KOPT-K1 (cell line): ENCODE data around the gene LPA.
"Not testable (repeated sequence)": the region's sequence is repeated elsewhere in the genome, so short reads cannot be mapped to it uniquely, and the experiment has no call there.

Experiments
- H3K27ac ChIP-seq: fragments of 200-600 bp; sonication (generic); 2 replicates; pipeline ENCODE4 v1.5.1; 2016; ENCODE audit warnings: antibody characterized with exemption, mild to moderate bottlenecking, low read depth, low read length; ENCODE audit not compliant: poor library complexity, severe bottlenecking
- H3K36me3 ChIP-seq: fragments of 200-600 bp; sonication (generic); 2 replicates; pipeline ENCODE4 v1.5.1; 2017; ENCODE audit warnings: antibody characterized with exemption, mild to moderate bottlenecking, low read length, moderate library complexity; ENCODE audit not compliant: insufficient read depth
- H3K9me3 ChIP-seq: fragments of 200-600 bp; sonication (generic); 2 replicates; pipeline ENCODE4 v1.5.1; 2017; ENCODE audit warnings: antibody characterized with exemption, low read length, mild to moderate bottlenecking; ENCODE audit not compliant: insufficient read depth, poor library complexity, severe bottlenecking

The LPA gene

GRCh38 chr6:160664198-160664597, at the start of gene LPA:
Gene LPA (minus strand): TSS chr6:160664275. CDS start chr6:160664214, 61 bp downstream.
- not testable (repeated sequence) for H3K36me3 ChIP-seq, H3K27ac ChIP-seq, H3K9me3 ChIP-seq

- not testable (repeated sequence) for H3K27ac ChIP-seq, H3K9me3 ChIP-seq, H3K36me3 ChIP-seq
Measured at GRCh38 chr6:160708993-160709392, 44.9 kb upstream of the LPA start.

GRCh38 chr6:160704688-160705087, 40.6 kb upstream of the LPA start:
- not testable (repeated sequence) for H3K36me3 ChIP-seq, H3K27ac ChIP-seq, H3K9me3 ChIP-seq

GRCh38 chr6:160701918-160702680, 38.0 kb upstream of the LPA start, which contains the start of gene PLG:
Gene PLG (plus strand): TSS chr6:160702244. CDS start chr6:160702305, 61 bp downstream.
- not testable (repeated sequence) for H3K9me3 ChIP-seq, H3K36me3 ChIP-seq, H3K27ac ChIP-seq

GRCh38 chr6:160697826-160698225, 33.8 kb upstream of the LPA start:
- H3K27ac ChIP-seq: no peak overlapping the region
- no peaks in the 10 kb centered on the region for H3K9me3 ChIP-seq
- no peaks in the 10 kb centered on the region for H3K36me3 ChIP-seq

GRCh38 chr6:160696884-160697283, 32.8 kb upstream of the LPA start:
- H3K9me3 ChIP-seq, H3K36me3 ChIP-seq, H3K27ac ChIP-seq: not testable (repeated sequence)

GRCh38 chr6:160695622-160696021, 31.5 kb upstream of the LPA start:
- not testable (repeated sequence) for H3K27ac ChIP-seq, H3K36me3 ChIP-seq, H3K9me3 ChIP-seq

- H3K36me3 ChIP-seq, H3K9me3 ChIP-seq, H3K27ac ChIP-seq: not testable (repeated sequence)
Measured at GRCh38 chr6:160695025-160695424, 30.9 kb upstream of the LPA start.

GRCh38 chr6:160692369-160692959, 28.4 kb upstream of the LPA start:
- H3K27ac ChIP-seq: no peak overlapping the region
- H3K9me3 ChIP-seq: no peaks in the 10 kb centered on the region
- H3K36me3 ChIP-seq: no peaks in the 10 kb centered on the region

- Histone ChIP-seq H3K36me3 (no peaks in the 10 kb centered on the region), H3K9me3 (no peaks in the 10 kb centered on the region), H3K27ac (no peak overlapping the region)
Measured at GRCh38 chr6:160691617-160692016, 27.5 kb upstream of the LPA start.

GRCh38 chr6:160690458-160690857, 26.4 kb upstream of the LPA start:
- Histone ChIP-seq H3K27ac (no peak overlapping the region), H3K9me3 (no peaks in the 10 kb centered on the region)

GRCh38 chr6:160685762-160686450, 21.8 kb upstream of the LPA start:
- Histone ChIP-seq H3K27ac (no peak overlapping the region), H3K36me3 (no peaks in the 10 kb centered on the region), H3K9me3 (no peaks in the 10 kb centered on the region)

More at GRCh38 chr6:160690458-160690857, 26.4 kb upstream of the LPA start:
- H3K36me3 ChIP-seq: no peaks in the 10 kb centered on the region

GRCh38 chr6:160685101-160685761, 21.2 kb upstream of the LPA start:
- not testable (repeated sequence) for H3K36me3 ChIP-seq, H3K9me3 ChIP-seq, H3K27ac ChIP-seq

- H3K27ac ChIP-seq: no peak overlapping the region
- no peaks in the 10 kb centered on the region for H3K36me3 ChIP-seq
- no peaks in the 10 kb centered on the region for H3K9me3 ChIP-seq
Measured at GRCh38 chr6:160679402-160679769, 15.3 kb upstream of the LPA start.

- no peaks in the 10 kb centered on the region for H3K9me3 ChIP-seq
- no peak overlapping the region for H3K27ac ChIP-seq
- no peaks in the 10 kb centered on the region for H3K36me3 ChIP-seq
Measured at GRCh38 chr6:160678744-160679401, 14.8 kb upstream of the LPA start.
